Nephron progenitor cell (in vitro differentiated cells): ENCODE data around the gene GPAM.
"Not testable (repeated sequence)": the region's sequence is repeated elsewhere in the genome, so short reads cannot be mapped to it uniquely, and the experiment has no call there.

Experiments
- DNase-seq: peaks from one replicate; pipeline ENCODE4 v3.0.0; 2021
- H3K27ac Mint-ChIP-seq: 2 replicates; pipeline ENCODE4 v1.8.0; 2021; ENCODE audit warnings: mild to moderate bottlenecking, moderate library complexity, mixed read lengths
- H3K27me3 Mint-ChIP-seq: 2 replicates; pipeline ENCODE4 v1.8.0; 2021; ENCODE audit warnings: mild to moderate bottlenecking, low read depth, mixed read lengths; ENCODE audit not compliant: poor library complexity
- H3K36me3 Mint-ChIP-seq: 2 replicates; pipeline ENCODE4 v1.8.0; 2021; ENCODE audit warnings: low read depth, mixed read lengths
- H3K4me1 Mint-ChIP-seq: 2 replicates; pipeline ENCODE4 v1.8.0; 2021; ENCODE audit warnings: mixed read lengths
- H3K4me3 Mint-ChIP-seq: 2 replicates; pipeline ENCODE4 v1.8.0; 2021; ENCODE audit warnings: mild to moderate bottlenecking, moderate library complexity, mixed read lengths
- H3K9me3 Mint-ChIP-seq: 2 replicates; pipeline ENCODE4 v1.8.0; 2021; ENCODE audit warnings: mild to moderate bottlenecking, moderate library complexity, mixed read lengths
- TF ChIP-seq, protein P1 (sequence below): fragments of 200-600 bp; sonication (generic); IDR thresholded peaks from 2 replicates; pipeline ENCODE4 v1.5.0; 2021; ENCODE audit warnings: antibody characterized with exemption

GPAM gene

DNA sequence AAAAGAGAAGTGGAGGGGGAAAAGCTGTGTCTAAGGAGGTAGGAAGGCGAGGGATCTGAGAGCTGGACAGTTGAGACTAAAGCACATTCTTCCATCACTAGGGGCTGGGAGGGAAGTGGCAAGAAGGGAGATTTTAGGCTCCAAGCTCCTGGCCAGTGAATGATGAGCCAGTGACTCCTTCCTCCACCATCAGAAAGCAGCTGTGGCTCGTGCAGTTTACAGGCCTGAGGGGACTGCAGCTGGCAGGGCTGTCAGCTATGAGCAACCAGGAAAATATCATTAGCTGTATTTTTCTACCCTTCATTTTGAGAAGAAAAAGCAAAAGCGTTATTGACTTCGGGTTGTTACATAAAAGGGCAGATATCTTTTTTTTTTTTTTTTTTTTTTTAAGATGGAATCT is 60.7 kb downstream of the GPAM start:
- Mint-ChIP-seq H3K27me3 (peaks cover 7% of the 10 kb centered on the region), H3K4me3 (no peak overlapping the region), H3K4me1 (no peaks in the 10 kb centered on the region), H3K27ac (no peak overlapping the region), H3K36me3 (no peaks in the 10 kb centered on the region), H3K9me3 (peaks cover 2% of the 10 kb centered on the region)
- no peak for DNase-seq
- TF ChIP-seq, protein P1, sequence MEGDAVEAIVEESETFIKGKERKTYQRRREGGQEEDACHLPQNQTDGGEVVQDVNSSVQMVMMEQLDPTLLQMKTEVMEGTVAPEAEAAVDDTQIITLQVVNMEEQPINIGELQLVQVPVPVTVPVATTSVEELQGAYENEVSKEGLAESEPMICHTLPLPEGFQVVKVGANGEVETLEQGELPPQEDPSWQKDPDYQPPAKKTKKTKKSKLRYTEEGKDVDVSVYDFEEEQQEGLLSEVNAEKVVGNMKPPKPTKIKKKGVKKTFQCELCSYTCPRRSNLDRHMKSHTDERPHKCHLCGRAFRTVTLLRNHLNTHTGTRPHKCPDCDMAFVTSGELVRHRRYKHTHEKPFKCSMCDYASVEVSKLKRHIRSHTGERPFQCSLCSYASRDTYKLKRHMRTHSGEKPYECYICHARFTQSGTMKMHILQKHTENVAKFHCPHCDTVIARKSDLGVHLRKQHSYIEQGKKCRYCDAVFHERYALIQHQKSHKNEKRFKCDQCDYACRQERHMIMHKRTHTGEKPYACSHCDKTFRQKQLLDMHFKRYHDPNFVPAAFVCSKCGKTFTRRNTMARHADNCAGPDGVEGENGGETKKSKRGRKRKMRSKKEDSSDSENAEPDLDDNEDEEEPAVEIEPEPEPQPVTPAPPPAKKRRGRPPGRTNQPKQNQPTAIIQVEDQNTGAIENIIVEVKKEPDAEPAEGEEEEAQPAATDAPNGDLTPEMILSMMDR = no peak

DNA sequence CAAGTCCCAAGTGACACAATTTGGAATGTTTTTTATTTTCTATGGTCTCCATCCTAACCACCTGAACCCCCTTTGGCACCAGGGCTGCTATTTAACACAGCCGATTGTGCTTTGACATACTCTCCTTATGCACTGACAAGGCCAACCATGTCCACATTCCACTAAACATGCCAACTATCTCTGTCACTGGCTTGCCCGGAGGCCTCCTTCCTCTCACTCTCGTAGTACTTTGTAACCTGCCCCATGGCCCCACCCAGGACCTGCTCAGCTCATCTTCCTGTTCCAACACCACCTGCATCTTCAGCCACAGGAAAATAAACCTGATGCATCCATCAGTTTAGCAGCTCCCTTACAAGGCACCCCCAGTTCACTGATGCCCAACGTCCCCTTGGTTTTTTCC is 63.1 kb downstream of the GPAM start:
- TF ChIP-seq, protein P1 = no peak
- no peak for DNase-seq
- H3K4me3 Mint-ChIP-seq = no peak overlapping the region
- H3K9me3 Mint-ChIP-seq = peaks cover 4% of the 10 kb centered on the region
- H3K36me3 Mint-ChIP-seq = no peaks in the 10 kb centered on the region
- H3K27ac Mint-ChIP-seq = peak overlapping the region; percentile 47
- H3K4me1 Mint-ChIP-seq = no peaks in the 10 kb centered on the region
- H3K27me3 Mint-ChIP-seq = peaks cover 7% of the 10 kb centered on the region

DNA sequence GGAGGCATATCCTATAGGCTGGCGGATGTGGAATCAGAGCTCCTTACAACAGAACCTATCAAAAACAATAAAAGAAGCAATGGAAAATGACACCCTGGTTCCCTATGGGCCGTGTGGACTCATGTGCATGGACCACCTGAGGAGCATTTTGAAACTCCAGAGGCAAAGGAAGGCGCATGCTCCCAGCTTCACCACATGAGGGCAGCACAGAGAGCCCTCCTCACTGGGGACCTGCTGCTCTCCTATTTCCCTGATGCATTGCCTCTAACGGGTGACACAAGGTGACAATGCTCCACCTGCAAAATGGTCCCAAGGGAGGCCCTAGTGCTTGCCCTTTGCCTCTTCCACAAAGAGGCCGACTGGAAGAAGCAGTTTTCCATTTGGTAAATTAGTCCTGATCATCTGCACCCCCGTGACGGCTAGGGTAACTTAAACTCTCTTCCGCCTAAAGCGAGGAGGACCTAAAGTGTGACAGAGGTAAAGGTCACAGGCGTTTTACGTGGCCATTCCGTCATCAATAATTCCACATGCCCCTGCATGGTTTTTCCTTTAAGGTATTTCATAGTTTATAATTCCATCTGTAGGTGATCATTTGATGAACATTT is 67.7 kb downstream of the GPAM start:
- H3K27ac Mint-ChIP-seq = no peak overlapping the region
- H3K27me3 Mint-ChIP-seq = no peaks in the 10 kb centered on the region
- H3K36me3 Mint-ChIP-seq = no peaks in the 10 kb centered on the region
- peaks cover 4% of the 10 kb centered on the region for H3K9me3 Mint-ChIP-seq
- no peaks in the 10 kb centered on the region for H3K4me1 Mint-ChIP-seq
- DNase-seq = peak; percentile 51
- no peak overlapping the region for H3K4me3 Mint-ChIP-seq
- TF ChIP-seq, protein P1 = peak; percentile 69

DNA sequence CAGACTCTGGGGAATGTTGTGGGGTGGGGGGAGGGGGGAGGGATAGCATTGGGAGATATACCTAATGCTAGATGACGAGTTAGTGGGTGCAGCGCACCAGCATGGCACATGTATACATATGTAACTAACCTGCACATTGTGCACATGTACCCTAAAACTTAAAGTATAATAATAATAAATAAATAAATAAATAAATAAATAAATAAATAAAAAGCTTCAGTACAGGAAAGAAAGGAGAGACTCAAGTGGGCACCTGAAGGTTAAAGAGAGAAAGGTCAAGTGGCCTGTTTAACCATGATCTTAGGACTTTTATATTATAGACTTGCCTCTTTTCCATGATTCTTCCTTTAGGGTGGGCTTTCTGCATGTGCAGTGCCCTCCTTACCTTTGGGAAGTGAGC is 73.8 kb downstream of the GPAM start:
- not testable (repeated sequence) for H3K36me3 Mint-ChIP-seq, H3K4me1 Mint-ChIP-seq, H3K4me3 Mint-ChIP-seq, DNase-seq, H3K27ac Mint-ChIP-seq, H3K27me3 Mint-ChIP-seq
- peaks cover 22% of the 10 kb centered on the region for H3K9me3 Mint-ChIP-seq
